Heart left ventricle (tissue), 16 donors: Measurements from ENCODE around the gene CHRNA1. TPM values are rescaled to one million over a fixed set of nuclear protein-coding genes. Genes with fewer than 3 reads are reported as not detected.

Experiments
- ATAC-seq, 4 donors: fragments of 200-7000 bp; cut with Tn5 transposase; one replicate each; pipeline ENCODE4 v1.9.1; 2020 to 2022; ENCODE audit warnings: moderate library complexity in 4 of 4, mild to moderate bottlenecking in 3 of 4, moderate number of reproducible peaks in 1 of 4
- DNase-seq, 5 donors: peaks; one replicate each; pipeline ENCODE4 v3.0.0-alpha.2; 2020
- H3K27ac ChIP-seq, 12 donors: fragments of 200-600 bp; sonication (generic) in 4 of 12; one replicate each; pipeline versions ENCODE4 v1.5.0 to v1.8.0; 2016 to 2022; ENCODE audit warnings: mild to moderate bottlenecking in 2 of 12
- H3K27me3 ChIP-seq, 9 donors: fragments of 200-600 bp; sonication (generic) in 2 of 9; one replicate each; pipeline versions ENCODE4 v1.5.1 to v1.8.0; 2016 to 2022; ENCODE audit warnings: mild to moderate bottlenecking in 3 of 9
- H3K36me3 ChIP-seq, 9 donors: fragments of 200-600 bp; sonication (generic) in 2 of 9; one replicate each; pipeline versions ENCODE4 v1.5.0 to v1.8.0; 2018 to 2022; ENCODE audit warnings: mild to moderate bottlenecking in 2 of 9
- H3K4me1 ChIP-seq, 12 donors: fragments of 200-600 bp; sonication (generic) in 4 of 12; one replicate each; pipeline versions ENCODE4 v1.5.0 to v1.8.0; 2016 to 2022; ENCODE audit warnings: mild to moderate bottlenecking in 3 of 12
- H3K4me3 ChIP-seq, 12 donors: fragments of 200-600 bp; sonication (generic) in 4 of 12; one replicate each; pipeline versions ENCODE4 v1.5.0 to v1.8.0; 2017 to 2022; ENCODE audit warnings: mild to moderate bottlenecking in 9 of 12, moderate library complexity in 4 of 12
- H3K9me3 ChIP-seq, 12 donors: fragments of 200-600 bp; sonication (generic) in 4 of 12; one replicate each; pipeline versions ENCODE4 v1.5.0 to v1.8.0; 2016 to 2022; ENCODE audit warnings: mild to moderate bottlenecking in 1 of 12
- POLR2A ChIP-seq, 2 donors: fragments of 450-650 bp; IDR thresholded peaks; one replicate each; pipeline ENCODE4 v1.6.1; 2017; ENCODE audit warnings: antibody characterized with exemption in 2 of 2, mild to moderate bottlenecking in 2 of 2, moderate library complexity in 2 of 2
- WGBS, 4 donors: extraction: QIAGEN DNeasy Blood & Tissue Kit in 2 of 4; methylation state at CpG; one replicate each; pipeline versions ENCODE4 v1.1.5 to v1.1.7; 2013 to 2018; 5-methylcytosine and 5-hydroxymethylcytosine counted together
- intact Hi-C, 10 donors: fragments of 100-400 bp; cut with DNase I; formaldehyde crosslinking; loops; one replicate each; pipeline versions ENCODE4 v1.11.1 to v1.14.2; 2022
- polyA plus RNA-seq, 2 donors: library from polyadenylated mRNA; stranded (reverse); fragments of 200-250 nt; gene quantifications; one replicate each; pipeline ENCODE4 v1.2.3, GENCODE V29; 2013
- total RNA-seq, 9 donors: library from RNA; depleted of rRNA in 2 of 9; stranded (reverse); fragments of >200 nt in 2 of 9; fragmentation: NEBNext Ultra II Directional in 3 of 9; extraction: Animal tissue kit (Norgen Biotek cat#: 25700) in 3 of 9; gene quantifications; one replicate each; pipeline versions ENCODE4 v1.1.0 to v1.2.4, GENCODE V29; 2016 to 2023
- TF ChIP-seq, protein P1 (sequence below), 12 donors: fragments of 200-600 bp; sonication (generic) in 4 of 12; IDR thresholded peaks; one replicate each; pipeline versions ENCODE4 v1.5.0 to v1.8.0; 2018 to 2022; ENCODE audit warnings: antibody characterized with exemption in 12 of 12, mild to moderate bottlenecking in 5 of 12
- donor health status: ischemic (EF 13 %, LVEDD 7.1; RV severe dilation, severe dysfunction).
- donor health status: healthy with polysubstance abuse.
- donor health status: DM: no; HTN: yes; CAD: no.
- donor health status: DM: no; HTN: no; CAD: no.
- donor health status: ischemic (EF 25% LVEDD 6.9; RV normal size, moderate dysfunction).
- donor health status: ischemic (EF 25% LVEDD 5.7; RV mildly dilated, moderate dysfunction).
- donor health status: healthy.
- donor health status: DM: yes; HTN: yes; CAD: no.
- donor health status: ischemic (EF 35%, LVEDD 5.7; RV mildly dilated, moderate dysfunction).
- donor health status: nonischemic (EF 11% LVEDD 7.7; RV severe dilation, severe dysfunction).
- donor health status: DM: yes; HTN: yes; CAD: no.
- donor health status: PGD.
- donor health status: ischemic (EF 29% LVEDD 5.4; RV normal size, mild dysfunction).
- donor health status: nonischemic (EF 23%, LVEDD 6.1; RV moderate dilation, normal function).

The CHRNA1 gene
- total and polyA plus RNA-seq, 11 donors = 0.07 to 1.8 (median 0.86) TPM; not detected in 3

- WGBS, 4 donors = 48 to 60% (median 54%) methylated on average over 2 of the region's 2 CpGs
- no peak for TF ChIP-seq POLR2A (IDR thresholded peaks at IDR 0.05)
- TF ChIP-seq, protein P1, sequence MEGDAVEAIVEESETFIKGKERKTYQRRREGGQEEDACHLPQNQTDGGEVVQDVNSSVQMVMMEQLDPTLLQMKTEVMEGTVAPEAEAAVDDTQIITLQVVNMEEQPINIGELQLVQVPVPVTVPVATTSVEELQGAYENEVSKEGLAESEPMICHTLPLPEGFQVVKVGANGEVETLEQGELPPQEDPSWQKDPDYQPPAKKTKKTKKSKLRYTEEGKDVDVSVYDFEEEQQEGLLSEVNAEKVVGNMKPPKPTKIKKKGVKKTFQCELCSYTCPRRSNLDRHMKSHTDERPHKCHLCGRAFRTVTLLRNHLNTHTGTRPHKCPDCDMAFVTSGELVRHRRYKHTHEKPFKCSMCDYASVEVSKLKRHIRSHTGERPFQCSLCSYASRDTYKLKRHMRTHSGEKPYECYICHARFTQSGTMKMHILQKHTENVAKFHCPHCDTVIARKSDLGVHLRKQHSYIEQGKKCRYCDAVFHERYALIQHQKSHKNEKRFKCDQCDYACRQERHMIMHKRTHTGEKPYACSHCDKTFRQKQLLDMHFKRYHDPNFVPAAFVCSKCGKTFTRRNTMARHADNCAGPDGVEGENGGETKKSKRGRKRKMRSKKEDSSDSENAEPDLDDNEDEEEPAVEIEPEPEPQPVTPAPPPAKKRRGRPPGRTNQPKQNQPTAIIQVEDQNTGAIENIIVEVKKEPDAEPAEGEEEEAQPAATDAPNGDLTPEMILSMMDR (IDR thresholded peaks at IDR 0.05) = no peak
- Histone ChIP-seq H3K27ac (no peak overlapping the region), H3K4me3 (no peak overlapping the region), H3K36me3 (no peaks in the 10 kb centered on the region), H3K27me3 (no peaks in the 10 kb centered on the region), H3K9me3 (no peaks in the 10 kb centered on the region), H3K4me1 (peaks cover 0 to 21% (median 11%) of the 10 kb centered on the region in 12 donors)
- no peak for DNase-seq
- intact Hi-C loops = loop anchor here in 5 of 10 donors (2.0 to 10.0 kb wide), 5 partner anchors 112 to 218 kb away; no protein-coding TSS in a partner anchor
- ATAC-seq = no peak
Observed at GRCh38 chr2:174773215-174773614, 8.9 kb upstream of the CHRNA1 start.

- H3K27ac ChIP-seq = peak overlapping the region in 1 of 12 donors; percentile 61
- H3K36me3 ChIP-seq = no peaks in the 10 kb centered on the region
- intact Hi-C loops = loop anchor here in 5 of 10 donors (2.0 to 10.0 kb wide), 5 partner anchors 112 to 218 kb away; no protein-coding TSS in a partner anchor
- TF ChIP-seq POLR2A (IDR thresholded peaks at IDR 0.05) = no peak
- TF ChIP-seq, protein P1 (IDR thresholded peaks at IDR 0.05) = no peak
- H3K4me1 ChIP-seq = peaks cover 0 to 15% (median 8%) of the 10 kb centered on the region in 12 donors
- H3K27me3 ChIP-seq = no peaks in the 10 kb centered on the region
- no peaks in the 10 kb centered on the region for H3K9me3 ChIP-seq
- WGBS, 4 donors = 64 to 73% (median 67%) methylated on average over 5 of the region's 5 CpGs
- ATAC-seq (no peak), DNase-seq (no peak)
- no peak overlapping the region for H3K4me3 ChIP-seq
Observed at GRCh38 chr2:174772472-174772801, 8.2 kb upstream of the CHRNA1 start.

DNA sequence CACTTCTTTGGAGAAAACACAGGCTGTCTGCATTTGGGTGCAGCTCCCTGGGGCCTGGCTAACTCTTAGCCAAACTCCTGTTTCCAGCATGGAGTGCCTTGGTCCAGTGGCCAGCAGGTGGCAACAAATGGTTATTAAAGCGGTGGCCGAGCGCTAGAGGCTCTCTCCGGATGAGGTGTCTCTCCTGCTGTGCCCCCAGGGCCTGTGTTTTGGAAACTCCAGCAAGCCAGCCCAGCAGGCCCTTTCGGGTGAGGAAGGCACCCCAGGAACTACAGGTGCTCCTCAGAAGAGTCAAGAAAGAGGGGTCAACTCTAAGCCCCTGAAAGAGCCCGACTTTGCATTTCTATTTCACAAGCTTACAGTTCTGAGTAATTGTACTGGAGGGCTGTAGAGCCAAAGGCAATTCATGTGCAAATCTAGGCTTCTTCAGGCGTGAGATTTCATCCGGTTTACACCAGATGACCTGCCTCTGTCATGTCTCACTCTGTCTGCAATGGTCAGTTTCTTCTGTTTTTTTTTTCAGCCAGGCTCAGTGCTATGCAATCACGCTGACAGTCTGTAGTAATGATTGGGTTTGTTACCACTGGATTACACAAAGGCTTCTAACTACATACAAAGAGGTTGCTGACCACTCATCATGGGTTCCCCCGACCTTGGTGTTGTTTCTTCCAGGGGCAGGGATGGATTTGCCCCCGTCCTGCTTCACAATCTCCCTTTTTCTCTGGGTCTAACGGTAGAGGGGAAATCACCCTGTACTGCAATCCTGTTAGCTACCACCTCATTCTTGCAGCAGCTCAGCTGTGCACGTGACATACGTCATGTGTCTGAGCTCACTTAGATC, 7.6 kb upstream of the CHRNA1 start:
- H3K27me3 ChIP-seq = no peaks in the 10 kb centered on the region
- peaks cover 0 to 15% (median 8%) of the 10 kb centered on the region in 12 donors for H3K4me1 ChIP-seq
- intact Hi-C loops = loop anchor here (1.0 to 10.0 kb wide), 10 partner anchors 113 to 219 kb away; no protein-coding TSS in a partner anchor
- no peak for TF ChIP-seq POLR2A (IDR thresholded peaks at IDR 0.05)
- TF ChIP-seq, protein P1 (IDR thresholded peaks at IDR 0.05) = peak; percentile 67 to 90 (median 86)
- 27 to 31% (median 31%) methylated on average over 14 of the region's 14 CpGs for WGBS, 4 donors
- peak overlapping the region in 6 of 12 donors; percentile 24 to 61 (median 38) for H3K27ac ChIP-seq
- H3K4me3 ChIP-seq = peak overlapping the region in 1 of 12 donors; percentile 24
- H3K36me3 ChIP-seq = no peaks in the 10 kb centered on the region
- ATAC-seq = peak; percentile 92 to 98 (median 96)
- peak; percentile 78 to 86 (median 82) for DNase-seq
- H3K9me3 ChIP-seq = no peaks in the 10 kb centered on the region

- whole genome bisulfite sequencing, 4 donors = 60 to 65% (median 61%) methylated on average over 3 of the region's 3 CpGs
- Histone ChIP-seq H3K4me1 (peaks cover 0 to 15% (median 8%) of the 10 kb centered on the region in 12 donors), H3K9me3 (no peaks in the 10 kb centered on the region), H3K4me3 (no peak overlapping the region), H3K36me3 (no peaks in the 10 kb centered on the region), H3K27ac (no peak overlapping the region), H3K27me3 (no peaks in the 10 kb centered on the region)
- TF ChIP-seq POLR2A (IDR thresholded peaks at IDR 0.05) = no peak
- ATAC-seq (no peak), DNase-seq (no peak)
- intact Hi-C loops = loop anchor here in 8 of 10 donors (1.0 to 10.0 kb wide), 10 partner anchors 114 to 220 kb away; no protein-coding TSS in a partner anchor
Observed at GRCh38 chr2:174771136-174771535, 6.9 kb upstream of the CHRNA1 start.
